Muscle of leg (tissue), 11 donors: Measurements from ENCODE around the gene SATB1. TPM values are rescaled to one million over a fixed set of nuclear protein-coding genes. Genes with fewer than 3 reads are reported as not detected.

ENCODE experiments used
- DNase-seq: peaks from one replicate; pipeline ENCODE4 v3.0.0; 2013
- H3K27ac ChIP-seq: one replicate; pipeline ENCODE4 v1.5.1; 2013; ENCODE audit warnings: mild to moderate bottlenecking, low read length, control low read depth
- H3K27me3 ChIP-seq: one replicate; pipeline ENCODE4 v1.6.1; 2013; ENCODE audit warnings: low read length; ENCODE audit not compliant: control insufficient read depth, insufficient read depth
- H3K36me3 ChIP-seq: one replicate; pipeline ENCODE4 v1.6.1; 2013; ENCODE audit warnings: low read length; ENCODE audit not compliant: control insufficient read depth, insufficient read depth
- H3K4me1 ChIP-seq: one replicate; pipeline ENCODE4 v1.6.1; 2013; ENCODE audit warnings: low read length; ENCODE audit not compliant: control insufficient read depth, insufficient read depth
- H3K4me3 ChIP-seq: one replicate; pipeline ENCODE4 v1.5.1; 2013; ENCODE audit warnings: low read length, control low read depth
- H3K9me3 ChIP-seq: replicated peaks from 2 replicates; pipeline ENCODE4 v1.6.1; 2013; ENCODE audit warnings: low read depth, low read length; ENCODE audit not compliant: control insufficient read depth
- WGBS: methylation state at CpG from one replicate; pipeline ENCODE4 v1.1.5; 2013; ENCODE audit warnings: missing lambda C conversion rate; ENCODE audit not compliant: insufficient coverage; 5-methylcytosine and 5-hydroxymethylcytosine counted together
- polyA plus RNA-seq, 8 donors: library from polyadenylated mRNA; unstranded; fragments of 120-200 nt; gene quantifications; one replicate each; pipeline versions ENCODE4 v1.2.1 to v1.2.3, GENCODE V29; 2013; ENCODE audit warnings: inconsistent platforms in 1 of 8, low replicate concordance in 1 of 8; ENCODE audit not compliant: insufficient read length in 8 of 8, insufficient read depth in 1 of 8
- total RNA-seq: library from RNA; stranded (reverse); fragments of 120-200 nt; gene quantifications from one replicate; pipeline ENCODE4 v1.2.4, GENCODE V29; 2013

Gene SATB1
- total and polyA plus RNA-seq, 9 donors = 29.0 to 39.0 (median 34.6) TPM

DNA sequence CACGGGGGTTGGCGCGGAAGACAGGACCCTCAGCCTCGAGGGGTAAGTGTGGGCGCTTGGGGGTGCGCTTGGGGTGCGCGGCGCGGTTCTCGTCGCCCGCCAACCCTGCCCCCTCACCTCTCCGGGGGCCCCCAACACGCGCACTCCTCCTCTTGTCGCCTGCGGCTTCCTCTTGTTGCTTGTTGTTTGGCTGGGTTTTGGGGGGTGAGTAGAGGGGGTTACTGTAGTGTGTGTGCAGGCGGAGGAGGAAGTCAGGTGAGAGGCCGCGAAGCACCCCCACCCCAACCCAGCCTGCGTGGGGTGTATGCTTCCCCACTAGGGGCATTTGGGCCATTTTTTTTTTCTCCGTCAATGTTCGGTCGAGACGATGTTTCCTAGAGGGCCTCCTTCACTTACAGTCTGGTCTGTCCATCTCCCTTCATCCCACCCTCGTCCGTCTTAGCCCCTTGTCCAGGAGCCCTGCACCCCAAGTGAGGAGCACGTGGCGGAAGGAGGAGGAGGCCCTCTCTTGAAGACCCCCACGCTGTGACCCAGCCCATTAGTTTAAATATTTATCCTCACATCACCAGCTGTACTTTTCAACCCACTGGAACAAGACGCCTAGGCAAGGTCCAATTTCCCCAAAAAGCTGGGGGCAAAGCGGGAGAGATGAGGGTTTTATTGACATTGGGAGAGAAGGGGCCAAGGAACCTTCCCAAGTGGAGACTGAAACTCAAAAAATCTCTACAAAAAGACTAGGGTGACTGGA lies 20.4 kb upstream of the SATB1 start:
- peak overlapping the region; percentile 56 for H3K4me3 ChIP-seq
- H3K9me3 ChIP-seq = no peaks in the 10 kb centered on the region
- H3K27ac ChIP-seq = no peak overlapping the region
- H3K4me1 ChIP-seq = peaks cover 21% of the 10 kb centered on the region
- H3K36me3 ChIP-seq = no peaks in the 10 kb centered on the region
- WGBS = 0% methylated on average over 7 of the region's 33 CpGs
- peak; percentile 25 for DNase-seq
- peaks cover 25% of the 10 kb centered on the region for H3K27me3 ChIP-seq

DNA sequence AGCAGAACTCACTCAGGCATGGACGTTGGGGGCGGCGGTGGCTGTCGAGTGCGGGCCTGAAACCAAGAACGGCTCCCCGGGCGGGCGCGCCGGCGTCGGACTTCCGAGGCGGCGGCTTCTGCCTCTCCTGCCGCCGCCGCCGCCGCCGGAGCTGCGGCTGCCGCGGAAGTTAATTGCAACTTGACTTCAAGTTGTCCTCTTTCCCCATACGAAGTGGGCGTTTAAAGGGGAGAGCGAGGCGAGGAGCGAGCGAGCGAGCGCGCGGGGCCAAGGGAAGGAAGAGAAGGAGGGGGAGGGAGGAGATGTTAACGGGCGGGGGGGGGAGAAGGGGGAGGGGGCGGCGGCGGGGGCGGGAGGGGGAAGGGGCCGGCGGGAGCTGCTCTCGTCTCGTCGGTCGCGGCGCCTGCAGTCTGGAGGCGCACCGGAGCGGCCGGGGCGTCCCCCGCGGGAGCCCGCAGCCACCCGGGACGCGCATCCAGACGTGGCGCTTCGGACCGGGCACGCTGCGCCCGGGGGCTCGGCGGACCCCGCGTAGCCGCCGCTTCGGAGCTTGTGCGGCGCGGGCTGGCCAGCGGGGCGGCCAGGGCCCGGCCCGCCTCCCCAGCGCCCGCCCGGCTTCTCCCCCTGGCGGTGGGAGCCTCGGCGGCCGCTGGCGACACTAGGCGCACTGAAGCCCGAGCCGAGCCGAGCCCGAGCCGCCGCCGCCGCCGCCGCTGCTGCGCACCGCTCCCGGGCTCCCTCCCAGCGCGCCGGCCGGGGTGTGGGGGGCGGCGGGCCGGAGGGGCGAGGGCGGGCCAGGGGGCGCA lies 19.7 kb upstream of the SATB1 start:
- Histone ChIP-seq H3K4me3 (peak overlapping the region; percentile 62), H3K36me3 (no peaks in the 10 kb centered on the region), H3K27me3 (peaks cover 25% of the 10 kb centered on the region), H3K4me1 (peaks cover 21% of the 10 kb centered on the region), H3K9me3 (no peaks in the 10 kb centered on the region), H3K27ac (peak overlapping the region; percentile 57)
- DNase-seq = peak; percentile 88
- WGBS = under 1% methylated on average over 70 of the region's 113 CpGs

DNA sequence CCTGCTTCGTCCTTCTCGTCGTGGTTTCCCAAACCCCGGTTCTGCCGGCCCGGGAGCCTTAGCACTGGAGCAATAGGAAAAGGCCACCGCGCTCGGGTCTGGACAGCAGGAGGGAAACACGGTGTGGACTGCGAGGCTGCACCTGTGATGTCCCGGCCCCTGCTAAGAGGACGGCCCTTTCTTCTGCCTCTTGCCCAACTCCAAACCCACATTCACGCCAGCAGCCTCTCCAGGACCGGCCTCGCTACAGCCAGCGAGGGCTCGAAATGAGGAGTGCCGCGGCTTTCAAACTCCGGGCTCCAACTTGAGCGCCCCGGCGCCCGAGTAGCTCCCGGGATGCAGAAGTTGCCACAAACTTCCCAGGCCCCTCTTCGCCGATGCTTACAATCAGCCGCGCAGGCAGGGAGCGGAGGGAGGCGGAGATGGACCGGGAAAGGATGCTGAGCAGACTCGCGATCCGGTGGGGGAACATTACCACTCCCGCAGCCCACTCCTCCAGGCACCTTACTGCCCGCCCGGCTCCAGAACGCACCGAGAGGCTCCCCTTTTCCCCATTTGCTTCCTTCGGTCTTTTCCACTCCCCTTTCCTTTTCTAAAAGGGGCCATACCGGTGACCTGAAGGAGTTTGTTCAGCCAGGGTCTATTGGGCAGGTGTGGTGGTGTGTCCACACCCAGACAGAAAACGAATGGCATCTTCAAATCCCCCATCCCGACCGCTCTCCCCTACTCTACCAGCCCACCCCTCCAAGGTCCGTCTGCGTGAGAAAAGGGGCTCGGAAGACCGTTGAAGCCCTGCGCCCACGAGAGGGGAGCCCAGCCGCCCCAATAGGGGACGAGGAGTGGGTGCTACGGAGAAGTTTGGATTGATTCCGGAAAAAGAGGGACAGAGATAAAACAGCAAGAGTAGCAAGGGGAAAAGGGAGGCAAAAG lies 18.8 kb upstream of the SATB1 start:
- Histone ChIP-seq H3K27ac (peak overlapping the region; percentile 57), H3K4me1 (peaks cover 21% of the 10 kb centered on the region), H3K36me3 (no peaks in the 10 kb centered on the region), H3K9me3 (no peaks in the 10 kb centered on the region), H3K27me3 (peaks cover 25% of the 10 kb centered on the region), H3K4me3 (peak overlapping the region; percentile 62)
- peak; percentile 29 for DNase-seq
- WGBS = under 1% methylated on average over 38 of the region's 56 CpGs

- Histone ChIP-seq H3K9me3 (no peaks in the 10 kb centered on the region), H3K4me1 (peaks cover 21% of the 10 kb centered on the region), H3K36me3 (no peaks in the 10 kb centered on the region), H3K4me3 (peak overlapping the region; percentile 62), H3K27ac (no peak overlapping the region), H3K27me3 (peaks cover 28% of the 10 kb centered on the region)
- 42% methylated on average over 6 of the region's 11 CpGs for WGBS
- peak; percentile 3 for DNase-seq
Measured at GRCh38 chr3:18442756-18443664, 17.9 kb upstream of the SATB1 start.

DNA sequence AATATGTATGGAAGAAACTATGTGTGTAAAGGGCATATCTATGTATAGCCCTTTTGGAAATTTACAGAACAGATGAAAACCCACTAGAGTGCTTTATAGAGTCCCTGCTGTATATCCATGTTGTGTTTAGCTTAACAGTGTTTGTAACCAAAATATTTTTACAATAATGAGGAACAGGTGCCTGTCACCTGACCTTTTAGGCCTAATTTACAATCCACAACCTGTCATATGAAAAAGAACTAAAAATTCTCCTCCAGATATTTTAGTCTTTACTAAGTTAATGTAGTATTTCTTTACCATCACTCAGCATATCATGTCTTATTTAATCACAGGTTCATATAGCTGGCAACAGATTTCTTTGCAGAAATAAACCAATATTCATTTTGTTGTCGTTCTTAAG lies 16.4 kb upstream of the SATB1 start:
- peaks cover 21% of the 10 kb centered on the region for H3K4me1 ChIP-seq
- H3K27ac ChIP-seq = no peak overlapping the region
- H3K27me3 ChIP-seq = peaks cover 28% of the 10 kb centered on the region
- DNase-seq = no peak
- H3K4me3 ChIP-seq = no peak overlapping the region
- H3K9me3 ChIP-seq = no peaks in the 10 kb centered on the region
- no CpG with 5 or more reads among the region's 1 CpG for WGBS
- H3K36me3 ChIP-seq = no peaks in the 10 kb centered on the region

- WGBS = no CpG with 5 or more reads among the region's 7 CpGs
- H3K36me3 ChIP-seq = no peaks in the 10 kb centered on the region
- H3K27ac ChIP-seq = no peak overlapping the region
- H3K4me3 ChIP-seq = no peak overlapping the region
- H3K9me3 ChIP-seq = no peaks in the 10 kb centered on the region
- H3K4me1 ChIP-seq = peaks cover 14% of the 10 kb centered on the region
- H3K27me3 ChIP-seq = peaks cover 18% of the 10 kb centered on the region
- no peak for DNase-seq
Measured at GRCh38 chr3:18440066-18440722, 15.1 kb upstream of the SATB1 start.

DNA sequence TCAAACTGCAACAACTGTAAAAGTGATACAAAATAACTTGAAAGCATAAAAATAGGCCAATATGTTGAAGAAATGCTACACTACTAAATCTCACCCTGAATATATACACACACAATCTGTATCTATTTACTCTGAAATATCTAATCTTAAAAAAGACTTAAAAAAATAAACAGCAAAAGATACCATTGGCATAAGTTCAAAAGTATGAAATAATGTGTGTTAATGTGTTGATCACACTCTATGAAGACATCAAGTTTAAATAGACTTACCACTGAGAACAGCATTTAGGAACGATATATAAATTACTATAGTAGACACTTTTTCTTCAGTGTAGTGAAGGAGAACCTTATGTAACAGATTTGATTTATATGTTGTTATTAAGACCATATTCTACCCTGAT lies 14.1 kb upstream of the SATB1 start:
- Histone ChIP-seq H3K4me3 (no peak overlapping the region), H3K36me3 (no peaks in the 10 kb centered on the region), H3K27me3 (peaks cover 16% of the 10 kb centered on the region), H3K9me3 (no peaks in the 10 kb centered on the region), H3K27ac (no peak overlapping the region), H3K4me1 (peaks cover 12% of the 10 kb centered on the region)
- DNase-seq = no peak
- WGBS = no CpG with 5 or more reads among the region's 1 CpG

- H3K27ac ChIP-seq = no peak overlapping the region
- peaks cover 9% of the 10 kb centered on the region for H3K27me3 ChIP-seq
- H3K4me1 ChIP-seq = peaks cover 5% of the 10 kb centered on the region
- H3K36me3 ChIP-seq = no peaks in the 10 kb centered on the region
- DNase-seq = no peak
- no peaks in the 10 kb centered on the region for H3K9me3 ChIP-seq
- H3K4me3 ChIP-seq = no peak overlapping the region
- 80% methylated on average over 2 of the region's 6 CpGs for WGBS
Measured at GRCh38 chr3:18438586-18438985, 13.4 kb upstream of the SATB1 start.

- H3K4me1 ChIP-seq = no peaks in the 10 kb centered on the region
- no peak overlapping the region for H3K27ac ChIP-seq
- H3K27me3 ChIP-seq = peaks cover 3% of the 10 kb centered on the region
- H3K4me3 ChIP-seq = no peak overlapping the region
- WGBS = no CpG with 5 or more reads among the region's 2 CpGs
- H3K9me3 ChIP-seq = no peaks in the 10 kb centered on the region
- DNase-seq = no peak
- H3K36me3 ChIP-seq = no peaks in the 10 kb centered on the region
Measured at GRCh38 chr3:18436213-18436612, 11.1 kb upstream of the SATB1 start.
